H1 (cell line): Measurements from ENCODE around the gene BIRC2. TPM values are rescaled to one million over a fixed set of nuclear protein-coding genes. Genes with fewer than 3 reads are reported as not detected.

Experiments used
- CTCF ChIA-PET: fragments of 300-600 bp; sonication (Branson Sonifier 250); formaldehyde crosslinking; loops from one replicate; lab custom pipeline; 2021; ENCODE audit not compliant: partially characterized antibody; lab: Charles Lee
- POLR2A ChIA-PET: fragments of 300-600 bp; sonication (Branson Sonifier 250); formaldehyde crosslinking; loops from one replicate; lab custom pipeline; 2021; ENCODE audit warnings: inconsistent platforms; ENCODE audit not compliant: partially characterized antibody; lab: Charles Lee
- DNase-seq, 2 experiments: peaks; one replicate each; pipeline versions ENCODE4 v3.0.0 to v3.0.0-alpha.2; 2010 to 2022; ENCODE audit warnings: low spot score in 2 of 2, low read depth in 1 of 2, mixed read lengths in 1 of 2
- FAIRE-seq: peaks from 2 replicates; lab custom pipeline; 2011; peaks lifted over from hg19 to GRCh38; lab: Jason Lieb, UNC
- H2AFZ ChIP-seq: 2 replicates; pipeline ENCODE4 v1.8.1; 2012; ENCODE audit warnings: low read length, inconsistent platforms
- H2AK5ac ChIP-seq: 2 replicates; pipeline ENCODE4 v1.6.1; 2013; ENCODE audit warnings: low read depth, low read length
- H2BK120ac ChIP-seq: replicated peaks from 2 replicates; pipeline ENCODE3; 2013; ENCODE audit warnings: low read depth, low read length, inconsistent platforms
- H2BK12ac ChIP-seq: 2 replicates; pipeline ENCODE4 v1.6.1; 2013; ENCODE audit warnings: low read depth, low read length
- H2BK15ac ChIP-seq: 2 replicates; pipeline ENCODE4 v1.6.1; 2013; ENCODE audit warnings: low read length
- H2BK20ac ChIP-seq: 2 replicates; pipeline ENCODE4 v1.6.1; 2013; ENCODE audit warnings: low read length
- H2BK5ac ChIP-seq: 2 replicates; pipeline ENCODE4 v1.6.1; 2013; ENCODE audit warnings: low read depth, low read length
- H3K14ac ChIP-seq: 2 replicates; pipeline ENCODE4 v1.6.1; 2013; ENCODE audit warnings: inconsistent platforms; ENCODE audit not compliant: insufficient read length
- H3K18ac ChIP-seq: 2 replicates; pipeline ENCODE4 v1.6.1; 2013; ENCODE audit warnings: low read length; ENCODE audit errors: extremely low read depth
- H3K23ac ChIP-seq: 2 replicates; pipeline ENCODE4 v1.6.1; 2013; ENCODE audit warnings: inconsistent platforms; ENCODE audit not compliant: insufficient read length
- H3K23me2 ChIP-seq: 2 replicates; pipeline ENCODE4 v1.6.1; 2013; ENCODE audit warnings: low read depth, low read length
- H3K27ac ChIP-seq: 2 replicates; pipeline ENCODE4 v1.6.1; 2011; ENCODE audit warnings: low read depth, low read length, inconsistent platforms
- H3K27me3 ChIP-seq, 4 experiments: replicated peaks in 1 of 4; 1 replicate in 1 of 4; 2 replicates in 3 of 4; pipeline versions ENCODE4 v1.6.1 to v1.8.1; 2011 to 2013; ENCODE audit warnings: low read length in 3 of 4, mild to moderate bottlenecking in 3 of 4, inconsistent platforms in 2 of 4, mixed read lengths in 2 of 4, moderate library complexity in 1 of 4; ENCODE audit not compliant: control insufficient read depth in 3 of 4, insufficient read depth in 3 of 4; ENCODE audit errors: extremely low read depth in 1 of 4
- H3K36me3 ChIP-seq, 4 experiments: 2 replicates each; pipeline versions ENCODE4 v1.6.1 to v1.8.1; 2011 to 2013; ENCODE audit warnings: mild to moderate bottlenecking in 4 of 4, low read length in 3 of 4, moderate library complexity in 2 of 4, control low read depth in 1 of 4, inconsistent platforms in 1 of 4; ENCODE audit not compliant: insufficient read depth in 4 of 4, control insufficient read depth in 2 of 4
- H3K4ac ChIP-seq: replicated peaks from 2 replicates; pipeline ENCODE3; 2013; ENCODE audit warnings: low read length, low read depth, mixed read lengths, inconsistent platforms; ENCODE audit not compliant: insufficient read length
- H3K4me1 ChIP-seq, 4 experiments: replicated peaks in 1 of 4; 1 replicate in 1 of 4; 2 replicates in 3 of 4; pipeline versions ENCODE4 v1.6.1 to v1.8.1; 2011 to 2013; ENCODE audit warnings: low read length in 3 of 4, inconsistent platforms in 2 of 4, mixed read lengths in 1 of 4; ENCODE audit not compliant: insufficient read depth in 4 of 4, control insufficient read depth in 3 of 4
- H3K4me2 ChIP-seq, 2 experiments: 2 replicates each; pipeline versions ENCODE4 v1.6.1 to v1.8.1; 2011 to 2013; ENCODE audit warnings: low read depth in 2 of 2, low read length in 2 of 2, control low read depth in 1 of 2, inconsistent platforms in 1 of 2, mild to moderate bottlenecking in 1 of 2; ENCODE audit not compliant: insufficient read depth in 1 of 2
- H3K4me3 ChIP-seq, 4 experiments: fragments of 200-600, 300-600 bp in 1 of 4; sonication (generic), shearing (Covaris generic), sonication (Bioruptor Twin) in 1 of 4; 2 replicates each; pipeline versions ENCODE4 v1.5.1 to v1.8.1; 2011 to 2016; ENCODE audit warnings: low read length in 4 of 4, low read depth in 3 of 4, control low read depth in 2 of 4, inconsistent platforms in 2 of 4, mild to moderate bottlenecking in 2 of 4, mixed read lengths in 1 of 4, moderate library complexity in 1 of 4; ENCODE audit not compliant: insufficient read depth in 2 of 4; ENCODE audit errors: extremely low read depth in 1 of 4
- H3K56ac ChIP-seq: replicated peaks from 2 replicates; pipeline ENCODE3; 2013; ENCODE audit warnings: low read depth, mild to moderate bottlenecking, mixed read lengths, low read length, inconsistent platforms; ENCODE audit not compliant: insufficient read length
- H3K79me1 ChIP-seq: 2 replicates; pipeline ENCODE4 v1.6.1; 2013; ENCODE audit warnings: low read depth, low read length, control low read depth
- H3K79me2 ChIP-seq, 2 experiments: 2 replicates each; pipeline versions ENCODE4 v1.6.1 to v1.8.1; 2012 to 2013; ENCODE audit warnings: low read length in 2 of 2, mild to moderate bottlenecking in 2 of 2, inconsistent platforms in 1 of 2; ENCODE audit not compliant: insufficient read depth in 2 of 2, control insufficient read depth in 1 of 2
- H3K9ac ChIP-seq, 4 experiments: replicated peaks in 1 of 4; 1 replicate in 1 of 4; 2 replicates in 3 of 4; pipeline versions ENCODE4 v1.6.1 to v1.8.1; 2011 to 2013; ENCODE audit warnings: low read depth in 3 of 4, low read length in 3 of 4, control low read depth in 2 of 4, mild to moderate bottlenecking in 2 of 4, moderate library complexity in 2 of 4, inconsistent platforms in 1 of 4; ENCODE audit errors: extremely low read depth in 1 of 4
- H3K9me3 ChIP-seq, 2 experiments: 2 replicates each; pipeline versions ENCODE4 v1.6.1 to v1.8.1; 2012 to 2013; ENCODE audit warnings: mild to moderate bottlenecking in 2 of 2, moderate library complexity in 2 of 2, control low read depth in 1 of 2, inconsistent platforms in 1 of 2, low read depth in 1 of 2, low read length in 1 of 2, mixed read lengths in 1 of 2; ENCODE audit not compliant: insufficient read depth in 2 of 2
- H4K20me1 ChIP-seq, 2 experiments: replicated peaks in 1 of 2; 2 replicates each; pipeline versions ENCODE3 to v1.8.1; 2011 to 2013; ENCODE audit warnings: inconsistent platforms in 2 of 2, low read length in 2 of 2, mild to moderate bottlenecking in 1 of 2; ENCODE audit not compliant: insufficient read depth in 2 of 2, control insufficient read depth in 1 of 2
- H4K5ac ChIP-seq: 2 replicates; pipeline ENCODE4 v1.6.1; 2013; ENCODE audit warnings: low read length, low read depth, mixed read lengths, inconsistent platforms; ENCODE audit not compliant: insufficient read length
- H4K8ac ChIP-seq: 2 replicates; pipeline ENCODE4 v1.8.0; 2013; ENCODE audit warnings: mild to moderate bottlenecking, moderate library complexity, low read length, inconsistent platforms; ENCODE audit not compliant: insufficient read depth; ENCODE audit errors: extremely low read depth
- H4K91ac ChIP-seq: replicated peaks from 2 replicates; pipeline ENCODE3; 2013; ENCODE audit warnings: low read length, mixed read lengths, inconsistent platforms; ENCODE audit not compliant: insufficient read length
- BCL11A ChIP-seq, 2 experiments: IDR thresholded peaks; one replicate each; pipeline ENCODE4 v1.6.1; 2011; ENCODE audit warnings: low read depth in 2 of 2, low read length in 2 of 2, mild to moderate bottlenecking in 2 of 2
- ZNF274 ChIP-seq: IDR thresholded peaks from 2 replicates; pipeline ENCODE4 v1.7.0; 2012; ENCODE audit warnings: low read length, borderline replicate concordance; ENCODE audit errors: extremely low read depth
- WGBS, 2 experiments: shearing (Covaris generic) in 1 of 2; methylation state at CpG; one replicate each; pipeline versions ENCODE4 v1.1.6 to v1.1.7; 2013 to 2015; ENCODE audit warnings: low lambda C conversion rate in 2 of 2, mixed read lengths in 2 of 2, inconsistent platforms in 1 of 2, low coverage in 1 of 2, missing lambda C conversion rate in 1 of 2; ENCODE audit not compliant: insufficient replicate concordance in 2 of 2, insufficient coverage in 1 of 2, insufficient read length in 1 of 2; ENCODE audit errors: extremely low coverage in 1 of 2, missing lambda C conversion rate in 1 of 2; 5-methylcytosine and 5-hydroxymethylcytosine counted together
- polyA plus RNA-seq, 7 experiments: library from polyadenylated mRNA; depleted of rRNA in 3 of 7; stranded (reverse) in 5 of 7; unstranded in 2 of 7; fragments of >200 nt in 5 of 7; fragments of 200-250 nt in 2 of 7; gene quantifications; 1 replicate in 5 of 7; 2 replicates in 1 of 7; 4 replicates in 1 of 7; pipeline versions ENCODE4 v1.2.1 to v1.2.3, GENCODE V29; 2011 to 2013; ENCODE audit warnings: missing spikeins in 2 of 7, mixed read lengths in 2 of 7
- total RNA-seq: library from RNA; stranded (reverse); fragmentation: NEBNext Ultra II Directional; extraction: Animal tissue kit (Norgen Biotek cat#: 25700); gene quantifications from 2 replicates; pipeline ENCODE4 v1.2.1, GENCODE V29; 2021

Gene BIRC2
- total and polyA plus RNA-seq, 2 of the 8 experiments (the other 6 are each of a cell fraction or from before 2014, with no cell fraction given): 18.4 to 24.7 TPM

GRCh38 chr11:102375720-102376399 lies 28.8 kb downstream of the BIRC2 start:
- 93% methylated on average over 5 of the region's 5 CpGs; no CpG with 5 or more reads in 1 of the 2 experiments for WGBS, 2 experiments
- H3K27ac ChIP-seq: no peak overlapping the region
- H2BK15ac ChIP-seq: no peak overlapping the region
- H3K79me1 ChIP-seq: no peaks in the 10 kb centered on the region
- no peak overlapping the region for H2AK5ac ChIP-seq
- no peak overlapping the region for H2BK12ac ChIP-seq
- no peak overlapping the region for H2BK120ac ChIP-seq
- no peaks in the 10 kb centered on the region for H3K27me3 ChIP-seq
- no peak overlapping the region for H3K56ac ChIP-seq
- H4K5ac ChIP-seq: no peak overlapping the region
- H3K23ac ChIP-seq: no peak overlapping the region
- 0 out of 2 replicates have a peak, but pooled peaks have one; percentile 10 for TF ChIP-seq ZNF274
- TF ChIP-seq BCL11A (IDR thresholded peaks at IDR 0.05; ENCODE audit: low read depth in 2 of 2, low read length in 2 of 2): no peak
- TF ChIP-seq, all 59 proteins: peak for 1
- FAIRE-seq: no peak
- no peak overlapping the region for H3K14ac ChIP-seq
- ChIA-PET CTCF (interaction anchor here (0.6 to 2.6 kb wide), 7 partner anchors 9 to 127 kb away, joined by 3 to 22 read pairs (median 5); no protein-coding TSS in a partner anchor), POLR2A (interaction anchor here (0.6 to 2.4 kb wide), 5 partner anchors 10 to 442 kb away, joined by 3 to 9 read pairs (median 3); no protein-coding TSS in a partner anchor)
- no peak for DNase-seq
- no peak overlapping the region for H2AFZ ChIP-seq
- H3K4me1 ChIP-seq: peaks cover 0 to 5% (median 3%) of the 10 kb centered on the region in 4 experiments; a peak in 5 of 7 replicates
- peaks cover 0 to 10% of the 10 kb centered on the region in 2 experiments; a peak in 1 of 4 replicates for H3K79me2 ChIP-seq
- no peak overlapping the region for H4K91ac ChIP-seq
- H3K4me2 ChIP-seq: no peak overlapping the region; a peak in 1 of 4 replicates
- H3K36me3 ChIP-seq: peaks cover 0 to 16% (median 4%) of the 10 kb centered on the region in 4 experiments; a peak in 2 of 8 replicates
- H3K4ac ChIP-seq: no peak overlapping the region
- H4K8ac ChIP-seq: no peak overlapping the region
- no peaks in the 10 kb centered on the region for H3K9me3 ChIP-seq
- H3K23me2 ChIP-seq: 0 out of 2 replicates have a peak, but pooled peaks cover 2% of the 10 kb centered on the region
- H3K4me3 ChIP-seq: no peak overlapping the region
- H2BK5ac ChIP-seq: no peak overlapping the region
- peaks cover 0 to 1% of the 10 kb centered on the region in 2 experiments for H4K20me1 ChIP-seq
- H3K18ac ChIP-seq: no peak overlapping the region
- H3K9ac ChIP-seq: no peak overlapping the region
- no peak overlapping the region for H2BK20ac ChIP-seq
